Memory B cell (primary cell): ENCODE measurements around the gene PANX2.

ENCODE experiments used
- ATAC-seq: fragments of 150-1000 bp; cut with Tn5 transposase; 2 replicates; pipeline ENCODE4 v1.10.0; 2021; ENCODE audit warnings: low read depth, mild to moderate bottlenecking, moderate library complexity
- DNase-seq, 2 donors: peaks; one replicate each; pipeline ENCODE4 v3.0.0; 2022; ENCODE audit warnings: low spot score in 2 of 2
- H3K27ac Mint-ChIP-seq: one replicate; pipeline ENCODE4 v1.8.0; 2022; ENCODE audit warnings: mild to moderate bottlenecking, moderate library complexity, mixed read lengths
- H3K27me3 Mint-ChIP-seq: one replicate; pipeline ENCODE4 v1.8.0; 2022; ENCODE audit warnings: mixed read lengths
- H3K36me3 Mint-ChIP-seq: one replicate; pipeline ENCODE4 v1.8.0; 2022; ENCODE audit warnings: mild to moderate bottlenecking, mixed read lengths
- H3K4me1 Mint-ChIP-seq: one replicate; pipeline ENCODE4 v1.8.0; 2022; ENCODE audit warnings: mixed read lengths
- H3K4me3 Mint-ChIP-seq: one replicate; pipeline ENCODE4 v1.8.0; 2022; ENCODE audit warnings: mild to moderate bottlenecking, moderate library complexity, mixed read lengths
- H3K9me3 Mint-ChIP-seq: one replicate; pipeline ENCODE4 v1.8.0; 2022; ENCODE audit warnings: mixed read lengths

PANX2 gene

GRCh38 chr22:50211147-50211546 is 40.6 kb downstream of the PANX2 start:
- H3K4me3 Mint-ChIP-seq, result no peak overlapping the region
- peaks cover 25% of the 10 kb centered on the region for H3K4me1 Mint-ChIP-seq
- DNase-seq (no peak), ATAC-seq (no peak)
- no peak overlapping the region for H3K27ac Mint-ChIP-seq
- no peaks in the 10 kb centered on the region for H3K27me3 Mint-ChIP-seq
- no peaks in the 10 kb centered on the region for H3K9me3 Mint-ChIP-seq
- H3K36me3 Mint-ChIP-seq, result peaks cover 18% of the 10 kb centered on the region

- peaks cover 21% of the 10 kb centered on the region for H3K36me3 Mint-ChIP-seq
- DNase-seq (no peak), ATAC-seq (no peak)
- no peak overlapping the region for H3K4me3 Mint-ChIP-seq
- no peaks in the 10 kb centered on the region for H3K27me3 Mint-ChIP-seq
- H3K4me1 Mint-ChIP-seq, result peaks cover 17% of the 10 kb centered on the region
- peak overlapping the region; percentile 12 for H3K27ac Mint-ChIP-seq
- H3K9me3 Mint-ChIP-seq, result no peaks in the 10 kb centered on the region
Observed at GRCh38 chr22:50213263-50213662, 42.7 kb downstream of the PANX2 start.

DNA sequence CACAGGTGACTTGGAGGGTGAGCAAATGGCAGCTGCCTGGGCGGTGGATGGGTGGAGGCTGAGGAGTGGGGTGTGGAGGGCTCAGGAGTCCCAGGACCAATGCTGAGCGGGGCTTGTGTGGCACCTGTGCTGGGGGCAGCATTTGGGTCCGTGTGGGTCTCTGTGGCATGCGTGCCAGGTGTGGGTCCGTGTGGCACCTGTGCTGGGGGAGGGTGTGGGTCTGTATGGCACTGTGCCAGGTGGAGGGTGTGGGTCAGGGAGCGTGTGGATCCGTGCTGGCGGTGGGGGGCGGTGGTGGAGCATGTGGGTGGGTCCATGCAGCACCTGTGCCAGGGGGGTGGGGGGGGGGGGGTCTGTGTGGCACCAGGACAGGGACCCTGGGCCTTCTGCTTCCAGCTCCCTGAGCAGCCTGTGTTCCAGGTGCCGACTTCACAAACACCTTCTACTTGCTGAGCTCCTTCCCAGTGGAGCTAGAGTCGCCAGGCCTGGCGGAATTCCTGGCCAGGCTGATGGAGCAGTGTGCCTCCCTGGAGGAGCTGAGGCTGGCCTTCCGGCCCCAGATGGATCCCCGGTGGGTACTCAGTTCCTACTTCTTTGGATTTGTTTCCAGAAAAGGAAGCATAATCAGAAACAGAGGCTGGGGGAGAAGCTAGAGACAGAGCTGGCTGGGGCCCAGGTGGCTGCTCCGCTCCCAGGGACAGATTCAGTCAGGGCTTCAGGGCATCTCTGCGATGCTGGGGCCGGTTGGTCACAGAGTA is 44.9 kb downstream of the PANX2 start:
- H3K4me3 Mint-ChIP-seq, result no peak overlapping the region
- DNase-seq (no peak), ATAC-seq (no peak)
- peak overlapping the region; percentile 45 for H3K27ac Mint-ChIP-seq
- H3K4me1 Mint-ChIP-seq, result peaks cover 13% of the 10 kb centered on the region
- H3K27me3 Mint-ChIP-seq, result no peaks in the 10 kb centered on the region
- H3K36me3 Mint-ChIP-seq, result peaks cover 20% of the 10 kb centered on the region
- H3K9me3 Mint-ChIP-seq, result no peaks in the 10 kb centered on the region

DNA sequence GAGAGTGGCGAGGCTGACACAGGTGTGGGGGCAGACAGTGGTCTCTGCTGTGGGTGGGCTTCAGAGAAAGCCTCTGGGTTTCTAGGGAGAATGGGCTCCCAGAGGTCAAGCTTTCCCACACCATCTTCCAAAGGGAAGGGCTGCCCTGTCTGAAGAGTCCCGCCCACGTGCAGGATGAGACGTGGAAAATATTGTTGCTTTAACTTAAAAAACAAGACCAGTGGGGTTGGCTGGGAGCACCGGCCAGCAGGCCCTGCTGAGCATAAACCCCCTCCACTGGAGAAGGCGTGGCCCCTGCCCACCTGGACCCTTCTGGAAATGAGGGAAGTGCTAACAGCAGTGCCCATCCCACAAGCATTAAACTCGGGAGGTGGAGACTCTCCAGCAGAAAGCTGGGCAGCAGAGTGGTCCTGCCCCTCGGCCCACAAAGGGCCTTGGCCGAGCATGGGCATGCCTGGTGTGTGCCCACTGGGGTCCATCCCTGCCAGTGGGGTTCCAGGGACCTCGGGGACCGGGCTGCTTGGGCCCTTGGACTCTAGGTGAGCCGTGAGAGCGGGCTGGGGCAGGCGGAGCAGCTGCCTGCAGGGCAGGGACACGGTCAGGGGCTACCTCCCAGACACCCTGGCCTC is 45.6 kb downstream of the PANX2 start:
- H3K36me3 Mint-ChIP-seq, result peaks cover 20% of the 10 kb centered on the region
- no peaks in the 10 kb centered on the region for H3K9me3 Mint-ChIP-seq
- no peak for ATAC-seq
- peak overlapping the region; percentile 45 for H3K27ac Mint-ChIP-seq
- no peak for DNase-seq
- no peak overlapping the region for H3K4me3 Mint-ChIP-seq
- H3K4me1 Mint-ChIP-seq, result peaks cover 13% of the 10 kb centered on the region
- no peaks in the 10 kb centered on the region for H3K27me3 Mint-ChIP-seq

GRCh38 chr22:50216684-50217520 is 46.4 kb downstream of the PANX2 start:
- no peak overlapping the region for H3K27ac Mint-ChIP-seq
- H3K4me3 Mint-ChIP-seq, result no peak overlapping the region
- H3K36me3 Mint-ChIP-seq, result peaks cover 20% of the 10 kb centered on the region
- DNase-seq, result no peak
- no peaks in the 10 kb centered on the region for H3K27me3 Mint-ChIP-seq
- peaks cover 13% of the 10 kb centered on the region for H3K4me1 Mint-ChIP-seq
- H3K9me3 Mint-ChIP-seq, result no peaks in the 10 kb centered on the region
- ATAC-seq, result no peak

DNA sequence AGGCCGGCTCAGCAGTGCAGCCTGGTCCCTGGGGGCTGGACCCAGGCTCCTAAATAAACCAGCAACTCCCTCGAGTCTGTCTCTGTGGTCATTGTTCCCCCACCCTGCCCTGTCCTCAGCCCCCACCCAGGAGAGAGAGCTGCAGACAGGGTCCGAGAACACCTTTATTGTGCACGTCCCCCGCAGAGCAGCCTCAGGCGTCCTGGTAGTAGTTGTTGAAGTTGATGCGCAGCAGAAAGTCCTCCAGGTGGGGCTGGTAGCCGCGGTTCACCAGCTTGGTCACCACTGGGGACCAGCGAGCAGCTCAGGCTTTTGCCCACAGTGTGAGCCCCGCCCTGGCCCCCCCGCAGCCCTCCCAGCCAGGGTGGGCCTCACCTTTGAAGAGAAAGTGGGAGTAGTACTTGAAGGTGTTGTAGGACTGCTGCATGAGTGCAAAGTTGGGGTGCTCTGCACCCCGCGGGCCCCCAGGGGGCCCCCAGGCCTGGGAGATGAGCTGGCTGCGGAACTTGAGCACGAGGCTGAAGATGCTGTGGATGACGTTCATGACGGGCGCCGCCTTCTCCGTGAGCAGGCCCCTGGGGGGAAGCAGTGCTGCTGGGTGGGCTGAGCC is 47.1 kb downstream of the PANX2 start:
- Mint-ChIP-seq H3K9me3 (no peaks in the 10 kb centered on the region), H3K4me1 (peaks cover 11% of the 10 kb centered on the region), H3K27ac (no peak overlapping the region), H3K4me3 (no peak overlapping the region), H3K27me3 (no peaks in the 10 kb centered on the region), H3K36me3 (peaks cover 20% of the 10 kb centered on the region)
- no peak for DNase-seq
- ATAC-seq, result peak; percentile 20

DNA sequence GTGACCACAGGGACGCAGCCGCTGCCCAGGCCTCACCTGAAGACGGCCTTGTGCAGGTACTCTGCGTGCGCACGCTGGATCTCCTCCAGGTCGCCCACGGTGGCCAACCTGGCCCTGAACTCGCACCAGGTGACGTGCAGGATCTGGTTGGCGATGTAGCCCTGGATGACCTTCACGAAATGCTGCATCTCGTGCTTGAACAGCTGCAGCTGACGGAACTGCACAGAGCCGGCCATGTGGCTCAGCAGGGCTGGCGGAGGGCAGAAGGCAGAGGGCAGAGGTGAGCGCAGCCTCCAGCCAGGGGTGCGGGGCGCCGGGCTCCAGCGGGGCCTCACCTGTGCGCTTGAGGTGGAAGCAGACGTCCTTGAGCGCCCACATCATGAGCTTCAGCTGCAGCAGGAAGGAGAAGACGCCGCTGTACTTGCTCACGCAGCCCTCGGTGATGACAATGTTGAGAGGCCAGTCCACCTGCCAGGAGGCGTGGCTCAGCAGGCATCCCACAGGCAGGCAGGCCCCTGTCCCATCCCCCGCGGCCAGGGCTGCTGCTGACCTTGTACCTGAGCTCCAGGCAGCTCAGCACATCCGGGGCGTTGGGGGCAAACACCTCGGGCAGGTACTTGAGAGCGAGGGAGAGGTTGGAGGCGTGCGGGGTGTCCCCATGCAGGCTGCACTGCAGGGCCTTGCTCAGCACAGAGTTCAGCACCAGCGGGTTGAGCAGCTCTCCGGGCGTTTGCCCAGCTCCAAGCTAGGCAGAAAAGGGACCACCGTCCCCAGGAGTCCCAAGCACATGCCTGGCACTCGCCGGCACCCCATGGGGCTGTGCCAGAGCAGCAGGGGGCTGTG is 47.8 kb downstream of the PANX2 start:
- ATAC-seq (no peak), DNase-seq (no peak)
- H3K4me3 Mint-ChIP-seq, result no peak overlapping the region
- no peaks in the 10 kb centered on the region for H3K9me3 Mint-ChIP-seq
- H3K27ac Mint-ChIP-seq, result no peak overlapping the region
- H3K4me1 Mint-ChIP-seq, result peaks cover 7% of the 10 kb centered on the region
- H3K36me3 Mint-ChIP-seq, result peaks cover 19% of the 10 kb centered on the region
- H3K27me3 Mint-ChIP-seq, result no peaks in the 10 kb centered on the region

- peaks cover 20% of the 10 kb centered on the region for H3K36me3 Mint-ChIP-seq
- H3K9me3 Mint-ChIP-seq, result no peaks in the 10 kb centered on the region
- no peak for DNase-seq
- no peak overlapping the region for H3K4me3 Mint-ChIP-seq
- ATAC-seq, result peak; percentile 21
- no peak overlapping the region for H3K27ac Mint-ChIP-seq
- peaks cover 5% of the 10 kb centered on the region for H3K4me1 Mint-ChIP-seq
- no peaks in the 10 kb centered on the region for H3K27me3 Mint-ChIP-seq
Observed at GRCh38 chr22:50218996-50219727, 48.6 kb downstream of the PANX2 start.

DNA sequence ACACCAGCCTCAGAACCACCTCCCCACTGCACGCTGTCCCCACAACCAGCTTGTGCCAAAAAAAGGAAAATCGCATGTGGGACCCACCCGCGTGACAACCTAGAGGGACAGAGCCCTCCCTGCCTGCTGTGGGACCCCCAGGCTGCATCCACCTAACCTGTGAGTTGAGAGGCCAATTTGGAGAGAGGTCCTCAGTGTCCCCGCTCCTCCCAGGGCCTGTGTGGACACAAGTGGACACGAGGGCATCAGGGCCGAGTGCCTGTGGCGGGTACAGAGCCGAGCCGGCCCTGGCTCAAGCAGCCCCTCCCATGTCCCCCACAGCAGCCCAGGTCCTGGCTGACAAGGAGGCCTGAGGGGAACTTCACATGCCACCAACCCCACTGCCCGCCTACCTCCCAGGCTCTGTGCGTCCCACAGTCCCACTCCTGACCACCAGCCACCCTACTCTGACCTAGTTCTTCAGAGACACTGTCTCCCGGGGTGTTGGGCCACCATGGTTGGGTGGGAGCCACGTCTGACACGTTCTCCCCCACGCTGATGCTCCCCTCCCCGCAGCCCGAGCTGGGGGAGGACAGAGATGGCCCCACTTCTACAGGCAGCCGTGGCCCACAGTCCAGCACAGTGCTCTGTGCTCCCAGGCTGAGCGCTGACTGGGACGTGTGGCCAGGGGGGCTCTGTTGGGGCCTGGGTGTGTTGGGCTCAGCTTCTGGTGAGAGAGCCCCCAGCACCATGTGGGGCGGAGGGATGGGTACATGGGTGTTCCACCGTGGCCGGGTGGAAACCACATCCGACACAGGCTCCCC is 49.5 kb downstream of the PANX2 start:
- H3K9me3 Mint-ChIP-seq, result no peaks in the 10 kb centered on the region
- ATAC-seq (no peak), DNase-seq (no peak)
- H3K27ac Mint-ChIP-seq, result no peak overlapping the region
- H3K36me3 Mint-ChIP-seq, result peaks cover 18% of the 10 kb centered on the region
- H3K4me1 Mint-ChIP-seq, result peaks cover 2% of the 10 kb centered on the region
- H3K4me3 Mint-ChIP-seq, result no peak overlapping the region
- H3K27me3 Mint-ChIP-seq, result no peaks in the 10 kb centered on the region

GRCh38 chr22:50220603-50221409 is 50.3 kb downstream of the PANX2 start:
- Mint-ChIP-seq H3K27ac (peak overlapping the region; percentile 17), H3K4me1 (no peaks in the 10 kb centered on the region), H3K27me3 (no peaks in the 10 kb centered on the region), H3K4me3 (no peak overlapping the region), H3K9me3 (no peaks in the 10 kb centered on the region), H3K36me3 (peaks cover 15% of the 10 kb centered on the region)
- no peak for DNase-seq
- ATAC-seq, result no peak

DNA sequence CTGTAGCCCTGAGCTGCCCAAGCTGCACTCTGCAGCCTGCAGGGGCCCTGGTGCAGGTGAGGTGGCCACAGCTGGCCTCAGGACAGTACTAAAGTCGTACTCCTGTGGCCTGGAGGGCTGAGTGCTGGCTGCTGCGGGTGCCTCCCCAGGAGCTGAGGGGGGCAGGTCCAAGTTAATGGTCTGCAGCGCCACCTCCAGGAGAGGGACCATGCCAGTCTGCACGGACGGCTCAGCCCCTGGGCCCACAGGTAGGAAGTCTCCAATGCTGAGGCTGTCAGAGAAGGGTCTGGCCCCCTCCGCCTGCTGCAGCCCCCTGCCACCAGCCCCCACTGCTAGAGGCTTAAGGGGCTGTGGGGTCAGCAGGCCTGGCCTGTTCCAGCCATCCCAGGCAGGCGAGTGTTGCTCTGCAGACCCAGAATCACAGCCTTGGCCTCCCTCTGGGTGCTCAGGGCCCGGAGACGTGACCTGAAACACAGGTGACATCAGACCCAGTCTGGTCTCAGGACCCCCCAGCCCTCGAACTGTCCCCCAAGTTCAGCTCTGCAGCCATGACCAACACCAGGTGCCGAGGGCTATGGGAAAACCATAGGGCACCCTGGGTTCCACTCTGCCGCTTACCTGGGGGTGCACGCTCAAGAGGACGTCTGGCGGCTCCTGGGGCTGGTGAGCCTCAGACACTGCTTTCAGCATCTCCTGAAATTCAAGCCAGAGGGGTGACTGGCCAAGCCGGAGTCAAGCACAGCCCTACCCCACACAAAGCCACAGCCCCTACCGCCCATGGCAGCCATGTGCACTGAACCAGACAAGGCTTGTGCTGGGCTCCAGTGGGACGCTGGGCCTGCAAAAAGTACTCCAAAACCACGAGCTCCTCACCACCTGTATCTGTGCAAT is 51.1 kb downstream of the PANX2 start:
- Mint-ChIP-seq H3K4me3 (no peak overlapping the region), H3K36me3 (peaks cover 15% of the 10 kb centered on the region), H3K9me3 (no peaks in the 10 kb centered on the region), H3K27ac (peak overlapping the region; percentile 17), H3K27me3 (no peaks in the 10 kb centered on the region), H3K4me1 (no peaks in the 10 kb centered on the region)
- no peak for DNase-seq
- peak; percentile 25 for ATAC-seq
